ENCODE results near the gene CDC45.

CDC45 gene

DNA sequence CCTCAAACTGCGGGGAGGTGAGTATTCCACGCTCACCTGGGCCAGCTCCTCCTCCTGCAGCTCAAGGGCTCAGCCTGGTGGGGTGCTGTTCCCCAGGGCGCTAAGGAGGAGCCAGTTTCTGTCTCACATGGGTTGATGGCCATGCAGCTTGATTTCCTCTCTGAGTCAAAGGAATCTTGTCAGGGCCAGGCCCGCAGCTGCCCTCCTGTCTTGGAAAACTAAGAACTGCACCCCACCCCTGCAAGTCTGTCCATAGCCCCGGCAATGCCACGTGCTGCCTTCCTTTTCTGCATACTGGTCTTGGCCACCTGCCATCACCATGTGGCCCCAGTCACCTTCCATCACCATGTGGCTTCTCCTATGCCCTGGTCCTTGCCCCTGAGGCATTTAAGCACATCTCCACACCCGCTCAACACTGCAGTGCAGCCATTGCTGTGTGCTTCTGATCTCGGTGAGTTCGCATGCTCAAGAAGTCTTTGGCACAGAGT lies 79.6 kb downstream of the CDC45 start:
- no peak for DNase-seq (ENCODE audit: low read depth, low spot score)

- no peak for DNase-seq (ENCODE audit: low read depth, low spot score)
Measured at GRCh38 chr22:19559956-19560355, 80.2 kb downstream of the CDC45 start.

GRCh38 chr22:19565382-19566278 lies 85.9 kb downstream of the CDC45 start:
- no peak for DNase-seq (ENCODE audit: low read depth, low spot score)

GRCh38 chr22:19566279-19567156 lies 86.8 kb downstream of the CDC45 start:
- DNase-seq (ENCODE audit: low read depth, low spot score) = no peak

GRCh38 chr22:19567157-19568009 lies 87.7 kb downstream of the CDC45 start:
- no peak for DNase-seq (ENCODE audit: low read depth, low spot score)

GRCh38 chr22:19568337-19569275 lies 88.9 kb downstream of the CDC45 start:
- no peak for DNase-seq (ENCODE audit: low read depth, low spot score)

DNA sequence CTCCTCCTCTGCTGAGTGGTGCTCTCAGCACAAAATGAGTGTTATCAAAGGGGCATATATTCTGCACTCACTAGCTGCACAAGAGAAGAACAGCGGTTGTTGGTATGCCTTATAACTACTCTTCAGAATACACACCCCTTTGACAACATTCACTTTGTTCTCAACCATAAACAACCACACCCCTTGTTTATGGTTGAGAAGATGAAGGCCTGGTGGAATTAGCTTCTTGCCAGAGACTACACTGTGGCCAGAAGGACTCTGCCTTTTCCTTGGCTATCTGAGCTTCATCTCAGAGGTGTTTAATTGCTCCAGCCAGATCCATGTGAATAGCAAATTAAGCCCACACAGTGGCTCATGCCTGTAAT lies 89.5 kb downstream of the CDC45 start:
- DNase-seq (ENCODE audit: low read depth, low spot score) = no peak

DNA sequence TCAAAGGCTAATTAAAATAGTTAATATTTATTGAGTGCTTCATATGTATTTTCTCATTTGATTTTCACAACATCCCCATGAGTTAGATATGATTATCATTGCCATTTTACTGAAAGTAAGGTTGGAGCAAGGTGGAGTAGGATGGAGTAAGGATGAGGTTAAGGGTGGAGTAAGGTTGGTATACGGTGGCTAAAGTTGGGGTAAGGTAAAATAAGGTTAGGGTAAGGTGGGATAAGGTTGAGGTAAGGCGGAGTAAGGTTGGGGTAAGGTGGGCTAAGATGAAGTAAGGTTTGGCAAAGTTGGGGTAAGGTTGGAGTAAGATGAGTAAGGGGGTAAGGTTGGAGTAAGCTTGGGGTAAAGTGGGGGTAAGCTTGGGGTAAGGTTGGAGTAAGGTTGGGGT lies 90.3 kb downstream of the CDC45 start:
- DNase-seq (ENCODE audit: low read depth, low spot score) = no peak
